Loucy (cell line): ENCODE data around the gene CYP46A1.

Experiments used
- CTCF ChIP-seq: fragments of 200-600 bp; sonication (generic); conservative IDR thresholded peaks from 2 replicates; pipeline ENCODE4 v1.5.1; 2014; ENCODE audit warnings: mild to moderate bottlenecking, antibody characterized with exemption, low read length
- EZH2phosphoT487 ChIP-seq: fragments of 200-600 bp; IDR thresholded peaks from 2 replicates; pipeline ENCODE4 v1.6.1; 2018; ENCODE audit warnings: antibody characterized with exemption, mild to moderate bottlenecking, moderate library complexity, borderline replicate concordance

GRCh38 chr14:99637624-99638023 is 46.5 kb upstream of the CYP46A1 start:
- TF ChIP-seq CTCF (no peak), EZH2phosphoT487 (no peak)
